B cell (primary cell): ENCODE data around the gene BLOC1S1.

Experiments
- EZH2 ChIP-seq: IDR thresholded peaks from 2 replicates; pipeline ENCODE4 v1.6.1; 2012; ENCODE audit warnings: borderline replicate concordance, low read depth, mild to moderate bottlenecking, moderate library complexity, low read length; ENCODE audit not compliant: insufficient read depth, poor library complexity, severe bottlenecking
- TF ChIP-seq, protein P1 (sequence below): fragments of 200-600 bp; IDR thresholded peaks from one replicate; pipeline ENCODE4 v1.8.0; 2022; ENCODE audit warnings: antibody characterized with exemption, mild to moderate bottlenecking

GRCh38 chr12:55716582-55716957 lies 724 bp downstream of the BLOC1S1 start:
- no peak for TF ChIP-seq EZH2
- TF ChIP-seq, protein P1, sequence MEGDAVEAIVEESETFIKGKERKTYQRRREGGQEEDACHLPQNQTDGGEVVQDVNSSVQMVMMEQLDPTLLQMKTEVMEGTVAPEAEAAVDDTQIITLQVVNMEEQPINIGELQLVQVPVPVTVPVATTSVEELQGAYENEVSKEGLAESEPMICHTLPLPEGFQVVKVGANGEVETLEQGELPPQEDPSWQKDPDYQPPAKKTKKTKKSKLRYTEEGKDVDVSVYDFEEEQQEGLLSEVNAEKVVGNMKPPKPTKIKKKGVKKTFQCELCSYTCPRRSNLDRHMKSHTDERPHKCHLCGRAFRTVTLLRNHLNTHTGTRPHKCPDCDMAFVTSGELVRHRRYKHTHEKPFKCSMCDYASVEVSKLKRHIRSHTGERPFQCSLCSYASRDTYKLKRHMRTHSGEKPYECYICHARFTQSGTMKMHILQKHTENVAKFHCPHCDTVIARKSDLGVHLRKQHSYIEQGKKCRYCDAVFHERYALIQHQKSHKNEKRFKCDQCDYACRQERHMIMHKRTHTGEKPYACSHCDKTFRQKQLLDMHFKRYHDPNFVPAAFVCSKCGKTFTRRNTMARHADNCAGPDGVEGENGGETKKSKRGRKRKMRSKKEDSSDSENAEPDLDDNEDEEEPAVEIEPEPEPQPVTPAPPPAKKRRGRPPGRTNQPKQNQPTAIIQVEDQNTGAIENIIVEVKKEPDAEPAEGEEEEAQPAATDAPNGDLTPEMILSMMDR, result no peak
